Body of pancreas (tissue), 4 donors: ENCODE measurements around the gene SUGCT.

Experiments
- POLR2A ChIP-seq, 3 donors: fragments of 450-650 bp; IDR thresholded peaks; one replicate each; pipeline ENCODE4 v1.6.1; 2016; ENCODE audit warnings: antibody characterized with exemption in 3 of 3, mild to moderate bottlenecking in 2 of 3
- TF ChIP-seq, protein P1 (sequence below), 7 experiments: fragments of 450-650 bp in 4 of 7; fragments of 200-600 bp in 3 of 7; sonication (generic) in 3 of 7; IDR thresholded peaks; one replicate each; pipeline ENCODE4 v1.5.1; 2016 to 2019; ENCODE audit warnings: antibody characterized with exemption in 7 of 7

DNA sequence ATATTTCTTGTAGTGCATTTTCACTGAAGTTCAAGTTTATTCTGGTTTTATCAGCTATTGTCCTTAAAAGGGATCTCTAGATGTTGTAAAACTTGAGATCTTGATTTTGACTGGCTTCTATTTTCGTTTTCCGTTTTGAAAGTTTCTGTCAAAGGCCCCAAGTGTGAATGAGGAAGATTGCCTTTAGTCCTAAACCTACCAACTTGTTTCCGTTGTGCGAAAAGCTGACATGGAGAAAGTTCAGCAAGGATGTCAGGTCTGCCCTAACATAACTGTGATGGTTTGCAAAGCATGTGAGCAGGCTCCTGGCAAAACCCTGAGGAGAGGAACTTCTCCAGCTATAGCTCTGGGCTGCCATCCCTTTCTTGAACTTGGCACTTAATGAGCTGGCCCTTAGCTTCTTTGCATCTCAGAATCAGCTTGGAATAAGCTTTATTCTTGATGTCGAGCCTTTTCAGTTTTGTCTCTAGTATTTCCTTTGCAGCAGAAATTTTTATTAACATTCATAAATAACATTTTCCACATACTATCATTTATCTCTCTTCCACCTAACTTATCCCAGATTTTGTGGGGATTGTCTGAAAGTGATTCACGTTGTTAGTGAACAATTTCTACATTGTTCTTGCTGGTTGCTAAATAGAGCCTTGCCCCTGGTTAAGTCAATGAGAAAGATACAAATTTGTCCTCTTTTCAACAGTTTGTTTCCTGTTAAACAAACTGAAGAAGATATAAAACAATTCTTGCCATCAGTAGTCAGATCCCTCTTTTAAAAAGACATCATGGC lies 559.4 kb downstream of the SUGCT start:
- TF ChIP-seq, protein P1, sequence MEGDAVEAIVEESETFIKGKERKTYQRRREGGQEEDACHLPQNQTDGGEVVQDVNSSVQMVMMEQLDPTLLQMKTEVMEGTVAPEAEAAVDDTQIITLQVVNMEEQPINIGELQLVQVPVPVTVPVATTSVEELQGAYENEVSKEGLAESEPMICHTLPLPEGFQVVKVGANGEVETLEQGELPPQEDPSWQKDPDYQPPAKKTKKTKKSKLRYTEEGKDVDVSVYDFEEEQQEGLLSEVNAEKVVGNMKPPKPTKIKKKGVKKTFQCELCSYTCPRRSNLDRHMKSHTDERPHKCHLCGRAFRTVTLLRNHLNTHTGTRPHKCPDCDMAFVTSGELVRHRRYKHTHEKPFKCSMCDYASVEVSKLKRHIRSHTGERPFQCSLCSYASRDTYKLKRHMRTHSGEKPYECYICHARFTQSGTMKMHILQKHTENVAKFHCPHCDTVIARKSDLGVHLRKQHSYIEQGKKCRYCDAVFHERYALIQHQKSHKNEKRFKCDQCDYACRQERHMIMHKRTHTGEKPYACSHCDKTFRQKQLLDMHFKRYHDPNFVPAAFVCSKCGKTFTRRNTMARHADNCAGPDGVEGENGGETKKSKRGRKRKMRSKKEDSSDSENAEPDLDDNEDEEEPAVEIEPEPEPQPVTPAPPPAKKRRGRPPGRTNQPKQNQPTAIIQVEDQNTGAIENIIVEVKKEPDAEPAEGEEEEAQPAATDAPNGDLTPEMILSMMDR (IDR thresholded peaks at IDR 0.05) = no peak
- TF ChIP-seq POLR2A (IDR thresholded peaks at IDR 0.05) = no peak
